Globus pallidus (tissue), 1 donor: ENCODE measurements around the gene SNIP1.
A peak's percentile ranks its signal among the peaks of the same experiment; 100 is the strongest.
"Not testable (repeated sequence)": the region's sequence is repeated elsewhere in the genome, so short reads cannot be mapped to it uniquely, and the experiment has no call there.

Experiments used
- DNase-seq: peaks from one replicate; pipeline ENCODE4 v3.0.0-alpha.2; 2015; ENCODE audit warnings: low spot score

Gene SNIP1

DNA sequence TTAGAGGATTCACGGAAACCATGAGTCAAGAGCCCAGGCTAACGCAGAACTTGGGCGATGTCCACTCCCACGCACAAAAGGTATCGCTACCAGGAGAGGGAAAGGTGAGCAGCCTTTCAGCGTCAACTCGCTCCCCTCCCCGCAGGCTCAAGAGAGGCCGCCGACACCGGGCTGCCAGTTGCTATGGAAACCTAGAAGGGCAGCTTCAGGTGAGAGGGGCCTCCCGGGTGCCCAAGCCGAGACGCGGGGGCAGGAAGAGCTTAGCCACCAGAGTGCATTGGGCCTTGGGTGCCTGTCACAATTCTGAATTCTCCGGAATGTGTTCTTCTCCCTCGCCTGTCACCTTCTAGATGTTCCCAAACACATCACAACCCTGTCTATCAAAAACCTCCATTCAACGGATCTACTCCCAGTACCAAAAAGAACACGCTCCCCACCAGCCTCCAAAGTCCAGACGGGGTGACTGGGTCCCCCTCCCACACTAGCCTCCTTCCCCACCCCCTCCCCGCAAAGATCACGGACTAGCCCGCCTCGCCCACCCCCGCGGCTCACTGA lies 40.2 kb downstream of the SNIP1 start:
- DNase-seq, result peak; percentile 3

DNA sequence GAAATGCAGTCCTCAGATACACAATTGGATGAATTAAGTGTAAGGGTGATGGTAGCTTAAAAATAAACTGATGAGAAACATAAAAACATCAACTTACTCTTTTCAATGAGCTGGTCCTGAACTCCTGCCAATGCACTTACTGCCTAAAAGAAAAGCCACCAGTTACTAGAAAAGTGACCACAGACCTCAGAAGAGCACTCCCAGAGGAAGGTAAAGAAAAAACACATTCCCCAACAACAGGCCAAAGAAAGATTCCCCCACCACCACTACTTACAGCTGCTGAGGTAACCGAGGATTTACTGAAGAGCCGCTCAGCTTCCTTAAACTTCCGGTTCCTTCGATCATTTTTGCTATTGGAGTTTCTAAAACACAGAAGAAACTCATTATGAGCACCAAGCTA lies 44.9 kb downstream of the SNIP1 start:
- DNase-seq, result no peak

DNA sequence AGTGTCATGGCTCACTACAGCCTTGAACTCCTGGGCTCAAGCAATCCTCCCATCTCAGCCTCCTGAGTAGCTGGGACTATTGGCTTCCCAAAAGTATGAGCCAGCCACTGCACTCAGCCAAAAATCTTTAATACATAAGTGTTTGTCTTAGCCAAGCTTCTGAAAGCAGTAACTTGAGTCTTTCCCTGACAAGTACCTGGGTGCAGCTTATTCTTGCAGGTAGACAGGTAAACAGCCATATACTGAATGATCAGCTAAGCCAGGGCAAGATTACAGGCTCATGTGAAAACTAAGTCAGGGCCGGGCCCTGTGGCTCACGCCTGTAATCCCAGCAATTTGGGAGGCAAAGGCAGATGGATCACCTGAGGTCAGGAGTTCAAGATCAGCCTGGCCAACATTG lies 47.4 kb downstream of the SNIP1 start:
- no peak for DNase-seq

DNA sequence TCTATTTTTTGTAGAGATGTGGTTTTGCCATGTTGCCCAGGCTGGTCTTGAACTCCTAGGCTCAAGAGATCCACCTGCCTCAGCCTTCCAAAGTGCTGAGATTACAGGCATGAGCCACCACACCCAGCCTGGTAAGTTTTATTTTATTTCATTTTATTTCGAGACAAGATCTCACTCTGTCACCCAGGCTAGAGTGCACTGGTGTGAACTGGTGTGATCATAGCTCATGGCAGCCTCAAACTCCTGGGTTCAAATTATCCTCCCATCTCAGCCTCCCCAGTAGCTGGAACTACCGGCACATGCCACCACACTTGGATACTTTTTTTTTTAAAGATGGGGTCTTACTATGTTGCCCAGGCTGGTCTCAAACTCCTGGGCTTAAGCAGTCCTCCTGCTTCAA lies 51.3 kb downstream of the SNIP1 start:
- DNase-seq, result not testable (repeated sequence)

DNA sequence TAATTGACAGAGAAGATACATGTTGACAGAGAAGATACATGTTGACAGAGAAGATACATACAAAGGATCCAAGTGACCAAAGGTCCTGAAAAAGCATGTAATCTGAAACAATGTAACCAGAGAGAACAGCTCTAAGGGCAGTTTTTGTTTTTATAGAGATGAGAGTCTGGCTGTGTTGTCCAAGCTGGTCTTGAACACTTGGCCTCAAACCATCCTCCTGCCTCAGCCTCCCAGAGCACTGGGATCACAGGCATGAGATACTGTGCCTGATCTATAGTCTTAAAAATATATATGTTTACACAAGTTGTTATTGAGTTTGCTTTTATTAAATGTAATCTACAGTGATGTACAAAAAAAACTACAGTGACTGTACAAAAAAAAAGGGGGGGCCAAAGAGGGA lies 52.0 kb downstream of the SNIP1 start:
- DNase-seq, result no peak

DNA sequence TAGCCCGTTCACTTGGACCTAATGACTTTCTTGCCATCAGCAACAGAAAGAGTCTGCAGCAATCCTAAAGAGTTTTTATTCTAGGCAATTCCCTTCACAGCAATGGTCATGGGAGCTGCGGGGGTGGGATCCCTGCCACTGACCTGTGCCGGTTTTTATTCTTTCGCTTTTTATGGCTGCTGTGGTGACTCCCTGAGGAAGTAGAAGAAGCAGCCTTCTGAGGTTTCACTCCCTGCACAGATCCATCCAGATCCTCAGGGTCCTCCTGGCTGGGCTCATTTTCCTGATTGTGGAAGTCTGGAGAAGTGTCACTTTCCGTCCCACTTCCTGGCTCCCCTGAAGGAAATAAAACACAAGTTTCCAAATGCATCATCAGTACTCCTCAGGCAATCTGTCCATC lies 52.4 kb downstream of the SNIP1 start:
- no peak for DNase-seq

DNA sequence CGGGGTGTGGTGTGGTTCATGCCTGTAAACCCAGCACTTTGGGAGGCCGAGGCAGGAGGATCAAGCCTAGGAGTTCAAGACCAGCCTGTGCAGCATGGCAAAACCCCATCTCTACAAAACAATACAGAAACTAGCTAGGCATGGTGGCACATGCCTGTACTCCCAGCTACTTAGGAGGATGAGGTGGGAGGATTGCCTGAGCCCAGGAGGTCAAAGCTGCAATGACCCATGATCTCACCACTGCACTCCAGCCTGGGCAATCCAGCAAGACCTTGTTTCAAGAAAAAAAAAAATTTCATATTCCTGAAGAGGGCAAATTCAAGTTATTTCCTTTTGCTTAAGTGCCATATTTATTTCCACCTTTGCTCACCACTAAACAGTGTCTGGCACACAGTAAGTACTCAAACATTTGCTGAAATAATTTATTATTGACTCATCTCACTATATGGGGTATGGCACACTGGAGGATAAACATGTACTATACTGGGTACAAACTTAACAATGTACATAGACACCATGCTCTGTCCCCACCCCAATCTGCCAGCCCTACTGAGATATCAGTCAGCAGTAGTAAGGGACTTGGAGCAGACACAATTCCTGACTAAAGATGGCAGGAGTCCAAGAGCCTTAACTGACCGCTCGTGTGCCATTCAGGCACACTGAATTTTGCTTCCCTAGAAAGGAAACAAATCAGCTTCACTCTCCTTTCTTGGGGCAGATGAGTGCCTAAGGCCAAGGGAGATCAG lies 55.0 kb downstream of the SNIP1 start:
- peak; percentile 52 for DNase-seq

DNA sequence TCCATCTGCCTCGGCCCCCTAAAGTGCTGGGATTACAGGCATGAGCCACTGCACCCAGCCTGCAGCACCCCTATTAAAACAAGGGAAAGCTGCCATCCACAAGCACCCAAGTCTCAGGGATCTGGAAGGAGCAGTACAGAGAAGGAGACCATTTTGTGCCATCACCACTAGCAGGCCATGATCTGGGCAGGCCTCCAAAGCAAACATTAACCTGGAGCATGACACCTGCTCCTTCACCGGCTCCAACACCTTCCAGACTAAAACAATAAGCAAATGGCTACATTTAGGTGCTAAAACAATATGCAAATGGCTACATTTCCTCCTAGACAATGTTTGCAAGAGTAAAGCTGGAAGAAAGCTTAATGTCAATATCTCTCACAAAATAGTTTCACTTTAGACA lies 56.3 kb downstream of the SNIP1 start:
- DNase-seq, result no peak

DNA sequence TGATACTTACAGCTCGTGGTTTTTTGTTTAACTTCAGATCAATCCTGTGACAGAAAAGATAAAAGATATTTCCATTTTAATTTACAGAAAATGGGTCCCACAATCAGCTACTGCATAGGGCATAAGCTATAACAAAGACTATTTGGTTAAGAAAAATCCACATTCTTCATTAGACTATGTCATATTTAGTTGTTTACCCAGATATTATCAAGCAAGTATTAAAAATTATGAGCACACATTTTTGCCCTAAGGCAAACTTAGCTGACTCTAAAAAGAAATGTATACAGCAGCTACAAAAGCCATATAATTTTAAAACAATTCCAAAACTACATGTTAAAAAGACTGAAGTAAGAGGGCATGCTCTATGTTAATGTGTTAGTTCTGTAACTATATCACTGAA lies 58.2 kb downstream of the SNIP1 start:
- no peak for DNase-seq

DNA sequence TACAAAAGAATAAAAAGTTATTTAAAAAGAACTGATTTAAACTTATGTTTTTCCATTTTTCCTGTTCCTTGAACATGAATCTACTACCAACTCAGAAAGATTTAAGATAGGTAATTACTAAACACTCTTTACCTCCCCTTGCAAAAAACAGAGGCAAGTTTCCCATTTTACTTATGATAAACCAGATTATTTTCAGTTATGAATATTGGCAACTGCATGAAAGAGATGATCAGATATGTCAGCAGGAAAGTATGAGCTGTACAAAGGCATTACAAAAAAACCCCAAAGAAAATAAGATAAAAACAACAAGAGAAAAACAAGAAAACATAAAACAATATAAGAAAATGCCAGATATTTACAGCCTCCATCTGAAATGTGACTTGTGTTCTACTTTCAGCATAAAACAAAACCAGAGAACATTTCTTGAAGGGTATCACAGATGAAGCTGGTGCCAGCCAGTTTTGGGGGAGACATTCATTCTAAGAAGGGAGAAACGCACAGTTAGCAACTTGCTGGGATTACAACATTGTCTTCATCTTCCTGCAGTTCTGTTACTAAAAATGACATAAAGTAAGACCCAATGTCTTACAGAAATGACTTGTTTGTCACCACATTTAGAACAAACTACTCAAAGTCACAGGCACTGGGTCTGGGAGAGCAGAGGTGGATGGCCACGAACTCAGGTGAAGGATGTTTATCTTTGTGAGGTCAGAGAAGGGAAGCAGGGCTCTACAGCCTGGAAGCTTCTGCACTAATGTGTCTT lies 60.6 kb downstream of the SNIP1 start:
- no peak for DNase-seq

DNA sequence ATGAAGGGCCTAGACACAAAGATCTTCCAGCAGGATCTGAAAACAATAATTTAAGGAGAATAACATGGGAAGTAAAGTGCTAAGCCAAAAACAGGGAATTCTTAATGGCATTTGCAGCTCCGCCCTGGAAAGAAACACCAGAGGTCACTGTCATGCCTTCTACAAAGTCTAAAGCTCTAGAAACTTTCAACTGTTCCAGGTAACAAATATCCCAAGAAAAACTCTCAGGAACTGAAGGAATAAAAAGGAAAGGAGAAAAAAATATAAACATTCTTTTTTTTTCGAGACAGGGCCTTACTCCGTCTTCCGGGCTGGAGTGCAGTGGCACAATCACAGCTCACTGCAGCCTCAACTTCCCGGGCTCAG lies 66.5 kb downstream of the SNIP1 start:
- no peak for DNase-seq

DNA sequence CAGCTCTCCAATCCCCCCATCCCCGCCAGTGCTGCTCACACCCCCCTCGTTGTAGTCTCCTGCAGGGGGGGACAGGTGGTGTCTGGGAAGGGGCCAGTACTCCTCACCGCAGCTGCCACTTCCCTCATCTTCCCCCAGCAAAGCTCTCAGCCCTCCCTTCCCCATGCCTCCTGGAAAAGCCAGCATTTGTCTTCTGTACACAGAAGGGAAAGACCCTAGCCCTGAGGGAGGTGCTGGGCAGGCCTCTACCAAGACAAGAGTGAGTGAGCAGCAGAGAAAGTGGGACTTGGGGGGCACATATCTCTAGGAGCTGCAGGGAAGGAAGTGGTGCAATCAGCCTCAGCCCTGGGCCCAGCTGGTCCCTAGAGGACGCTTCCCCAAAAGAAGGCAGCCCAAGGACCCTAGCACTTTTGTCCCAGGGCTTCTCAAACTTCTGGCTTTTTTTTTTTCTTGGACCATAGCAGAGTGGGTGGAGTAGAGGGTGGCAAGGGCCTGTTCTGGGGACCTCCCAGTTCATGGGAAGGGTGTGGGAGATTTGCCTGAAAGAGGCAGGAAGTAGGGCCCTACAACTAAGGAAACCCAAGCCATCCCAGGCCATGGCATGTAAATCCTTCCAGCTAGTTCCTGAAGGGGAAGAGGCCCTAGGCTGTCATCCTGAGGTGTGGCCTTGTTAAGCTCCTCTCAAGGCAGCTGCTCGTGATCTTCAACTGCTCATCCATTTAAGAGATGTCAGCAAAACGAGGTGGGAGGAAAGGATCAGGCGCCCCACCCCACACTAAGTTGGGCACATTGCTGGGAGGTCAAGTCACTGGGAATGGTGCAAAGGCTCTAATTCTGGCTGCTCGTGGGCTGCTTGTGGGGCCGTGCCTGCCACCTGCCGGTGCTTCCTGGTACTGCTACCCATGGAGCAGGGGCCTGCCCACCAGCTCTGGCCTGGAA lies 67.1 kb downstream of the SNIP1 start:
- peak; percentile 57 for DNase-seq

DNA sequence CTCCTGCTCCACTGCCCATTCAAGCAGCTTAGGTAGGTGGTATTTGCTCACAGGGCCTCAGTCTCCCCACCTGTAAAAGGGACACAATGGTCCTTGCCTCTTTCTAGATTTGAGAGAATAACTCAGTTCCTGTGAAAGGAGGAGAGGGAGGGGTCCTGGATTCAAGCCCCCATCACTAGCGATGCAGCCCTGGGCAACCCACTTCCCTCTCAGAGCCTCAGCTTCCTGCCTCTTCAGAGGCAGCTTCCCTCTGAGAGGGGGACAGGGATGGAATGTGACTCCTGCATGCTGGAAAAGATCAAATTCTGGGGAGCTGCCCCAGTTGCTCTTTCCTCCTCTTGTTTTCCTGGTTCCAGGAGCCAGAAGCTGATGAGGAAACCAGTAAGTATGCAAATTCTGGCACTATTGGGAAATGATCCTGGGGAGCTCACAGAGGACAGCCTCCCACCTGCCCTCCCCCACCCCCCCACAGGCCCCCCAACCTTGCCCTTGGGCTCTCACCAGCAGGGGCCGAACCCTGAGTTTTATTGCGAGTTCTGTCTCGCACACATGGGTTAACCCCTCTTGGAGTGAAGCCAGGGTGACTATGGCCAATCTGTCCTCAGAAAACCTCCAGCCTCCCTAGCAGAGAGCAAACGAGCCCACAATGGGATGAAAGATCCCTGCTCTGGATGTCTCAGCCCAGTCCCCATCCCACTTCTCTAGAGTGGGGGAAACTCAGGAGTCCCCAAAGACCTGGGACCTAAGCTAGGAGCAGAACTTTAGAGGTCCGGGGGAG lies 68.0 kb downstream of the SNIP1 start:
- no peak for DNase-seq
